HepG2 (cell line): Measurements from ENCODE around the gene SMIM44. TPM values are rescaled to one million over a fixed set of nuclear protein-coding genes. Genes with fewer than 3 reads are reported as not detected.

Experiments used
- ARNT2 ChIP-seq: sonication (generic); formaldehyde crosslinking; IDR thresholded peaks from 2 replicates; pipeline ENCODE4 v1.8.0; 2022; ENCODE audit warnings: mild to moderate bottlenecking, low read depth, missing genetic modification reagents, moderate library complexity
- FOXA3 ChIP-seq: IDR thresholded peaks from 2 replicates; pipeline ENCODE4 v1.6.1; 2016; ENCODE audit warnings: missing genetic modification reagents, missing compliant biosample characterization
- HNRNPLL ChIP-seq: fragments of 200-400 bp; formaldehyde crosslinking; IDR thresholded peaks from 2 replicates; pipeline ENCODE4 v1.6.1; 2017; ENCODE audit warnings: mild to moderate bottlenecking, low read depth, low read length; ENCODE audit not compliant: poor library complexity, severe bottlenecking
- MXD4 ChIP-seq: IDR thresholded peaks from 2 replicates; pipeline ENCODE4 v1.6.1; 2016; ENCODE audit warnings: mild to moderate bottlenecking, missing biosample characterization, missing genetic modification reagents
- NFYB ChIP-seq: sonication (generic); formaldehyde crosslinking; IDR thresholded peaks from 2 replicates; pipeline ENCODE4 v1.4.0; 2020; ENCODE audit warnings: missing genetic modification reagents
- PTBP1 ChIP-seq: fragments of 200-400 bp; formaldehyde crosslinking; IDR thresholded peaks from 2 replicates; pipeline ENCODE4 v1.6.1; 2018; ENCODE audit warnings: low read length, low read depth; ENCODE audit not compliant: poor library complexity, severe bottlenecking
- RORA ChIP-seq: sonication (generic); formaldehyde crosslinking; IDR thresholded peaks from 2 replicates; pipeline ENCODE4 v1.5.0; 2020; ENCODE audit warnings: mild to moderate bottlenecking, missing genetic modification reagents, moderate library complexity
- SMARCC2 ChIP-seq: fragments of 450-650 bp; IDR thresholded peaks from 2 replicates; pipeline ENCODE4 v1.6.1; 2017; ENCODE audit warnings: antibody characterized with exemption, mild to moderate bottlenecking
- SPEN ChIP-seq: sonication (generic); formaldehyde crosslinking; IDR thresholded peaks from 2 replicates; pipeline ENCODE4 v1.5.1; 2020; ENCODE audit warnings: low read depth, mild to moderate bottlenecking, missing genetic modification reagents
- TBL1XR1 ChIP-seq: fragments of 150-350 bp; IDR thresholded peaks from 2 replicates; pipeline ENCODE4 v1.6.1; 2014; ENCODE audit warnings: borderline replicate concordance, low read length; ENCODE audit not compliant: partially characterized antibody
- U2AF1 ChIP-seq: fragments of 200-400 bp; formaldehyde crosslinking; optimal IDR thresholded peaks from 2 replicates; pipeline ENCODE3; 2017; ENCODE audit warnings: mild to moderate bottlenecking, low read depth, low read length
- ZFP90 ChIP-seq: sonication (generic); formaldehyde crosslinking; IDR thresholded peaks from 2 replicates; pipeline ENCODE4 v1.8.0; 2022; ENCODE audit warnings: missing genetic modification reagents, mild to moderate bottlenecking, inconsistent platforms, borderline replicate concordance
- ZNF460 ChIP-seq: sonication (generic); formaldehyde crosslinking; IDR thresholded peaks from 2 replicates; pipeline ENCODE4 v1.5.1; 2020; ENCODE audit warnings: missing genetic modification reagents, mild to moderate bottlenecking, borderline replicate concordance
- ZNF605 ChIP-seq: sonication (generic); formaldehyde crosslinking; IDR thresholded peaks from 2 replicates; pipeline ENCODE4 v1.8.0; 2022; ENCODE audit warnings: mild to moderate bottlenecking, missing genetic modification reagents
- polyA plus RNA-seq, 8 experiments: library from polyadenylated mRNA; depleted of rRNA in 3 of 8; stranded (reverse) in 7 of 8; unstranded in 1 of 8; fragments of >200 nt; fragmentation: Illumina TruSeq in 4 of 8; extraction: Trizol in 4 of 8; gene quantifications; 2 replicates each; pipeline versions ENCODE4 v1.2.1 to v1.2.3, GENCODE V29; 2011 to 2016; ENCODE audit warnings: low read depth in 4 of 8, missing spikeins in 1 of 8, mixed read lengths in 1 of 8; ENCODE audit not compliant: insufficient read depth in 1 of 8
- total RNA-seq, 5 experiments: library from RNA; depleted of rRNA; stranded (reverse); fragments of >200 nt; fragmentation: Illumina TruSeq; extraction: Trizol; gene quantifications; 2 replicates each; pipeline ENCODE4 v1.2.3, GENCODE V29; 2016; ENCODE audit warnings: low read depth in 1 of 5
- TF ChIP-seq, protein P1 (sequence below): sonication (generic); formaldehyde crosslinking; IDR thresholded peaks from 2 replicates; pipeline ENCODE4 v1.4.0; 2020; ENCODE audit warnings: missing genetic modification reagents, borderline replicate concordance
- TF ChIP-seq, protein P2 (sequence below): IDR thresholded peaks from 2 replicates; pipeline ENCODE4 v1.6.1; 2016; ENCODE audit warnings: missing biosample characterization, missing genetic modification reagents, low read depth
- TF ChIP-seq, protein P3 (sequence below): sonication (generic); formaldehyde crosslinking; IDR thresholded peaks from 2 replicates; pipeline ENCODE4 v1.8.0; 2022; ENCODE audit warnings: missing genetic modification reagents, mild to moderate bottlenecking, borderline replicate concordance
- TF ChIP-seq, protein P4 (sequence below): sonication (generic); formaldehyde crosslinking; IDR thresholded peaks from 2 replicates; pipeline ENCODE4 v1.5.0; 2020; ENCODE audit warnings: missing genetic modification reagents, mild to moderate bottlenecking, borderline replicate concordance
- TF ChIP-seq, protein P5 (sequence below): sonication (generic); formaldehyde crosslinking; IDR thresholded peaks from 2 replicates; pipeline ENCODE4 v1.4.0; 2020; ENCODE audit warnings: mild to moderate bottlenecking, missing genetic modification reagents, borderline replicate concordance

Gene SMIM44
- total and polyA plus RNA-seq, 2 of the 13 experiments (the other 11 are each of a cell fraction or from before 2014, with no cell fraction given), result not detected

DNA sequence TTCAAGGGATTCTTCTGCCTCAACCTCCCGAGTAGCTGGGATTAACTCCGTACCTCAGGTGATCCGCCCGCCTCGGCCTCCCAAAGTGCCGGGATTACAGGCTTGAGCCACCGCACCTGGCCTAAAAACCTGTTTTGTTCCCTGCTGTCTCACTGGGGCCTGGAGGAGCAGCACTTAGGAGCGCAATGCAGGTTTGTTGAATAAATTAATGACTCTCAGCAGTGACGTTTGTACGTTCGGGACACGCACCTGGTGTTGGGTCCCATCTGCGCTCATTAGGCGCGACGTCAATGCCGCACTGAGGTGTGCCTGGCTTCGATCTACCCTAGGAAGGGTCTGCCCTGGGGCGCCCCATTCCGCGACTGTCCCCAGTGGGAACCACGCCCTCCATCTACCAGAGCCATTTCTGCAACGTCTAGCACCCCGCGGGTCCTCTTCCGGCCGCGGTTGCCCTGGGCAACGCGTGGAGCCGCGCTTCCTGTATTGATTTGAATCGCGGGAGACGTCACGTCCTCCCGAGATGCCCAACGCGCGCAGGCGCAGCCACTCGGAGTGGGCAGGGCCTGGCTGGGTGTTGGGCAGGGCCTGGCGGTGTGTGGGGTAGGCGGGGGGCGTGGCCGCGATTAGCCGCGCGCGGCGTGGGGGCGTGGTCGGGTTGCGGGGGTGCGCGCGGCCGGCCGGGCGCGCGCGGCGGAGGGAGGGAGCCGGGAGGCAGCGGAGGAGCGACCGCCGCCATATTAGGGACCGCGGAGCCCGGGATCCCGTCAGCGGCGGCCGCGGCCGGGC is 22.6 kb upstream of the SMIM44 start, which contains the start of gene FZR1 (continued):
- TF ChIP-seq, protein P1, sequence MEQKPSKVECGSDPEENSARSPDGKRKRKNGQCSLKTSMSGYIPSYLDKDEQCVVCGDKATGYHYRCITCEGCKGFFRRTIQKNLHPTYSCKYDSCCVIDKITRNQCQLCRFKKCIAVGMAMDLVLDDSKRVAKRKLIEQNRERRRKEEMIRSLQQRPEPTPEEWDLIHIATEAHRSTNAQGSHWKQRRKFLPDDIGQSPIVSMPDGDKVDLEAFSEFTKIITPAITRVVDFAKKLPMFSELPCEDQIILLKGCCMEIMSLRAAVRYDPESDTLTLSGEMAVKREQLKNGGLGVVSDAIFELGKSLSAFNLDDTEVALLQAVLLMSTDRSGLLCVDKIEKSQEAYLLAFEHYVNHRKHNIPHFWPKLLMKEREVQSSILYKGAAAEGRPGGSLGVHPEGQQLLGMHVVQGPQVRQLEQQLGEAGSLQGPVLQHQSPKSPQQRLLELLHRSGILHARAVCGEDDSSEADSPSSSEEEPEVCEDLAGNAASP, result peak; percentile 23; the same call in 1 of the 2 replicates
- TF ChIP-seq, protein P2, sequence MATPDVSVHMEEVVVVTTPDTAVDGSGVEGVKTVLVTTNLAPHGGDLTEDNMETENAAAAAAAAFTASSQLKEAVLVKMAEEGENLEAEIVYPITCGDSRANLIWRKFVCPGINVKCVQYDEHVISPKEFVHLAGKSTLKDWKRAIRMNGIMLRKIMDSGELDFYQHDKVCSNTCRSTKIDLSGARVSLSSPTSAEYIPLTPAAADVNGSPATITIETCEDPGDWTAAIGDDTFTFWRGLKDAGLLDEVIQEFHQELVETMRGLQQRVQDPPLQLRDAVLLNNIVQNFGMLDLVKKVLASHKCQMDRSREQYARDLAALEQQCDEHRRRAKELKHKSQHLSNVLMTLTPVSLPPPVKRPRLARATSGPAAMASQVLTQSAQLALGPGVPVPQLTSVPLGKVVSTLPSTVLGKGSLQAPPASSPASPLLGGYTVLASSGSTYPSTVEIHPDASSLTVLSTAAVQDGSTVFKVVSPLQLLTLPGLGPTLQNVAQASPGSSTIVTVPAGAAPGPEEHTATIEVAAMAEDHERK (CRISPR knock-in tag), result peak; percentile 21; the same call in 1 of the 2 replicates
- TF ChIP-seq MXD4 (peak; percentile 85), ZNF460 (CRISPR knock-in tag) (no peak), U2AF1 (no peak), NFYB (CRISPR knock-in tag) (peak; percentile 44; the same call in 1 of the 2 replicates), HNRNPLL (peak; percentile 50), ZFP90 (CRISPR knock-in tag) (no peak), ARNT2 (CRISPR knock-in tag) (peak; percentile 70), FOXA3 (CRISPR knock-in tag) (peak; percentile 49), SMARCC2 (no peak), PTBP1 (no peak), ZNF605 (CRISPR knock-in tag) (peak; percentile 62; the same call in 1 of the 2 replicates), TBL1XR1 (no peak), RORA (CRISPR knock-in tag) (no peak), SPEN (CRISPR knock-in tag) (peak; percentile 87)
- TF ChIP-seq, protein P3, sequence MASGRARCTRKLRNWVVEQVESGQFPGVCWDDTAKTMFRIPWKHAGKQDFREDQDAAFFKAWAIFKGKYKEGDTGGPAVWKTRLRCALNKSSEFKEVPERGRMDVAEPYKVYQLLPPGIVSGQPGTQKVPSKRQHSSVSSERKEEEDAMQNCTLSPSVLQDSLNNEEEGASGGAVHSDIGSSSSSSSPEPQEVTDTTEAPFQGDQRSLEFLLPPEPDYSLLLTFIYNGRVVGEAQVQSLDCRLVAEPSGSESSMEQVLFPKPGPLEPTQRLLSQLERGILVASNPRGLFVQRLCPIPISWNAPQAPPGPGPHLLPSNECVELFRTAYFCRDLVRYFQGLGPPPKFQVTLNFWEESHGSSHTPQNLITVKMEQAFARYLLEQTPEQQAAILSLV (CRISPR knock-in tag), result peak; percentile 46; the same call in 1 of the 2 replicates
- TF ChIP-seq, protein P4, sequence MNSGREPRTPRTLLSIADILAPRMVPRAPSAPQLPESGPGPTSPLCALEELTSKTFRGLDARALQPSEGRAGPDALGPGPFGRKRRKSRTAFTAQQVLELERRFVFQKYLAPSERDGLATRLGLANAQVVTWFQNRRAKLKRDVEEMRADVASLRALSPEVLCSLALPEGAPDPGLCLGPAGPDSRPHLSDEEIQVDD (CRISPR knock-in tag), result no peak
- TF ChIP-seq, protein P5, sequence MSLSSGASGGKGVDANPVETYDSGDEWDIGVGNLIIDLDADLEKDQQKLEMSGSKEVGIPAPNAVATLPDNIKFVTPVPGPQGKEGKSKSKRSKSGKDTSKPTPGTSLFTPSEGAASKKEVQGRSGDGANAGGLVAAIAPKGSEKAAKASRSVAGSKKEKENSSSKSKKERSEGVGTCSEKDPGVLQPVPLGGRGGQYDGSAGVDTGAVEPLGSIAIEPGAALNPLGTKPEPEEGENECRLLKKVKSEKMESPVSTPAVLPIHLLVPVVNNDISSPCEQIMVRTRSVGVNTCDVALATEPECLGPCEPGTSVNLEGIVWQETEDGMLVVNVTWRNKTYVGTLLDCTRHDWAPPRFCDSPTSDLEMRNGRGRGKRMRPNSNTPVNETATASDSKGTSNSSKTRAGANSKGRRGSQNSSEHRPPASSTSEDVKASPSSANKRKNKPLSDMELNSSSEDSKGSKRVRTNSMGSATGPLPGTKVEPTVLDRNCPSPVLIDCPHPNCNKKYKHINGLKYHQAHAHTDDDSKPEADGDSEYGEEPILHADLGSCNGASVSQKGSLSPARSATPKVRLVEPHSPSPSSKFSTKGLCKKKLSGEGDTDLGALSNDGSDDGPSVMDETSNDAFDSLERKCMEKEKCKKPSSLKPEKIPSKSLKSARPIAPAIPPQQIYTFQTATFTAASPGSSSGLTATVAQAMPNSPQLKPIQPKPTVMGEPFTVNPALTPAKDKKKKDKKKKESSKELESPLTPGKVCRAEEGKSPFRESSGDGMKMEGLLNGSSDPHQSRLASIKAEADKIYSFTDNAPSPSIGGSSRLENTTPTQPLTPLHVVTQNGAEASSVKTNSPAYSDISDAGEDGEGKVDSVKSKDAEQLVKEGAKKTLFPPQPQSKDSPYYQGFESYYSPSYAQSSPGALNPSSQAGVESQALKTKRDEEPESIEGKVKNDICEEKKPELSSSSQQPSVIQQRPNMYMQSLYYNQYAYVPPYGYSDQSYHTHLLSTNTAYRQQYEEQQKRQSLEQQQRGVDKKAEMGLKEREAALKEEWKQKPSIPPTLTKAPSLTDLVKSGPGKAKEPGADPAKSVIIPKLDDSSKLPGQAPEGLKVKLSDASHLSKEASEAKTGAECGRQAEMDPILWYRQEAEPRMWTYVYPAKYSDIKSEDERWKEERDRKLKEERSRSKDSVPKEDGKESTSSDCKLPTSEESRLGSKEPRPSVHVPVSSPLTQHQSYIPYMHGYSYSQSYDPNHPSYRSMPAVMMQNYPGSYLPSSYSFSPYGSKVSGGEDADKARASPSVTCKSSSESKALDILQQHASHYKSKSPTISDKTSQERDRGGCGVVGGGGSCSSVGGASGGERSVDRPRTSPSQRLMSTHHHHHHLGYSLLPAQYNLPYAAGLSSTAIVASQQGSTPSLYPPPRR (CRISPR knock-in tag), result peak; percentile 32; the same call in 1 of the 2 replicates
